RPMI7951 (cell line): Measurements from ENCODE around the gene BPIFA1. TPM values are rescaled to one million over a fixed set of nuclear protein-coding genes. Genes with fewer than 3 reads are reported as not detected.
A peak's percentile ranks its signal among the peaks of the same experiment; 100 is the strongest.

Experiments
- DNase-seq: peaks from one replicate; pipeline ENCODE4 v3.0.0-alpha.2; 2012; ENCODE audit warnings: low read depth
- total RNA-seq: library from RNA; depleted of rRNA; stranded (reverse); fragments of >200 nt; shearing (Covaris generic); gene quantifications from 2 replicates; pipeline ENCODE4 v1.2.3, GENCODE V29; 2014

The BPIFA1 gene
- total RNA-seq, 1 experiment from 2014 or later: not detected

GRCh38 chr20:33239979-33240736, 4.4 kb downstream of the BPIFA1 start:
- DNase-seq: no peak

- DNase-seq: no peak
Measured at GRCh38 chr20:33240923-33241322, 5.1 kb downstream of the BPIFA1 start.

GRCh38 chr20:33242319-33243100, 6.7 kb downstream of the BPIFA1 start:
- DNase-seq: no peak

- no peak for DNase-seq
Measured at GRCh38 chr20:33246077-33246476, 10.3 kb downstream of the BPIFA1 start.

- no peak for DNase-seq
Measured at GRCh38 chr20:33249456-33249855, 13.7 kb downstream of the BPIFA1 start.

GRCh38 chr20:33250666-33251065, 14.9 kb downstream of the BPIFA1 start:
- DNase-seq: no peak

GRCh38 chr20:33251496-33251895, 15.7 kb downstream of the BPIFA1 start:
- no peak for DNase-seq

GRCh38 chr20:33252460-33252859, 16.7 kb downstream of the BPIFA1 start:
- no peak for DNase-seq

GRCh38 chr20:33255005-33255404, 19.2 kb downstream of the BPIFA1 start:
- no peak for DNase-seq

GRCh38 chr20:33257237-33257636, 21.4 kb downstream of the BPIFA1 start:
- DNase-seq: no peak

GRCh38 chr20:33259371-33259770, 23.6 kb downstream of the BPIFA1 start:
- DNase-seq: no peak

- no peak for DNase-seq
Measured at GRCh38 chr20:33261465-33261864, 25.7 kb downstream of the BPIFA1 start.

- peak; percentile 62 for DNase-seq
Measured at GRCh38 chr20:33262658-33263065, 26.9 kb downstream of the BPIFA1 start.

GRCh38 chr20:33263784-33264183, 28.0 kb downstream of the BPIFA1 start:
- no peak for DNase-seq

GRCh38 chr20:33267701-33268100, 31.9 kb downstream of the BPIFA1 start:
- no peak for DNase-seq

- no peak for DNase-seq
Measured at GRCh38 chr20:33272155-33272873, 36.5 kb downstream of the BPIFA1 start.

GRCh38 chr20:33273117-33273851, 37.5 kb downstream of the BPIFA1 start:
- DNase-seq: no peak

GRCh38 chr20:33275215-33275614, 39.4 kb downstream of the BPIFA1 start:
- no peak for DNase-seq

- DNase-seq: no peak
Measured at GRCh38 chr20:33275871-33276270, 40.1 kb downstream of the BPIFA1 start.

- no peak for DNase-seq
Measured at GRCh38 chr20:33276303-33277113, 40.7 kb downstream of the BPIFA1 start.
